AG08395 (cell line): ENCODE data around the gene C1QTNF6.
"Not testable (repeated sequence)": the region's sequence is repeated elsewhere in the genome, so short reads cannot be mapped to it uniquely, and the experiment has no call there.

Source experiments
- DNase-seq: peaks from one replicate; pipeline ENCODE4 v3.0.0; 2012; ENCODE audit warnings: mixed read lengths, low spot score

The C1QTNF6 gene

GRCh38 chr22:37176464-37177061 is 11.5 kb downstream of the C1QTNF6 start:
- DNase-seq, result peak; percentile 86

GRCh38 chr22:37175414-37176281 is 12.4 kb downstream of the C1QTNF6 start:
- no peak for DNase-seq

- no peak for DNase-seq
These were observed 13.1 kb downstream of the C1QTNF6 start for GRCh38 chr22:37174964-37175363.

GRCh38 chr22:37173709-37174108 is 14.3 kb downstream of the C1QTNF6 start:
- peak; percentile 72 for DNase-seq

GRCh38 chr22:37172266-37173245 is 15.5 kb downstream of the C1QTNF6 start:
- no peak for DNase-seq

- no peak for DNase-seq
These were observed 16.4 kb downstream of the C1QTNF6 start for GRCh38 chr22:37171662-37172061.

GRCh38 chr22:37170689-37171405 is 17.2 kb downstream of the C1QTNF6 start:
- not testable (repeated sequence) for DNase-seq

GRCh38 chr22:37169947-37170688 is 17.9 kb downstream of the C1QTNF6 start:
- DNase-seq, result no peak

- no peak for DNase-seq
These were observed 18.6 kb downstream of the C1QTNF6 start for GRCh38 chr22:37169406-37169805.

GRCh38 chr22:37167981-37168647 is 19.9 kb downstream of the C1QTNF6 start:
- no peak for DNase-seq

GRCh38 chr22:37167176-37167980 is 20.7 kb downstream of the C1QTNF6 start:
- no peak for DNase-seq

- DNase-seq, result peak; percentile 90
These were observed 21.4 kb downstream of the C1QTNF6 start for GRCh38 chr22:37166675-37167066.

- DNase-seq, result no peak
These were observed 21.9 kb downstream of the C1QTNF6 start for GRCh38 chr22:37165940-37166674.

GRCh38 chr22:37165066-37165465 is 23.0 kb downstream of the C1QTNF6 start:
- DNase-seq, result no peak

GRCh38 chr22:37164505-37164887 is 23.6 kb downstream of the C1QTNF6 start:
- no peak for DNase-seq

- DNase-seq, result no peak
These were observed 24.2 kb downstream of the C1QTNF6 start for GRCh38 chr22:37163575-37164504.

GRCh38 chr22:37163096-37163489 is 25.0 kb downstream of the C1QTNF6 start:
- DNase-seq, result no peak
